OCI-LY1 (cell line): Measurements from ENCODE around the gene CRMP1.

Experiments
- H2AFZ ChIP-seq: fragments of 200-600 bp; sonication (generic), shearing (Covaris generic); 2 replicates; pipeline ENCODE4 v1.6.0; 2014; ENCODE audit warnings: antibody characterized with exemption, mild to moderate bottlenecking, low read length
- H3F3A ChIP-seq: fragments of 200-600 bp; sonication (generic), shearing (Covaris generic); 2 replicates; pipeline ENCODE4 v1.6.0; 2014; ENCODE audit warnings: mild to moderate bottlenecking, antibody characterized with exemption, low read length, moderate library complexity; ENCODE audit not compliant: insufficient read depth
- H3K27ac ChIP-seq: fragments of 200-600 bp; sonication (generic); 2 replicates; pipeline ENCODE4 v1.5.1; 2014; ENCODE audit warnings: low read length, mixed run types, mild to moderate bottlenecking, low read depth; ENCODE audit not compliant: poor library complexity, severe bottlenecking
- H3K27me3 ChIP-seq: fragments of 200-600 bp; sonication (generic); 2 replicates; pipeline ENCODE4 v1.6.0; 2014; ENCODE audit warnings: antibody characterized with exemption, mild to moderate bottlenecking, low read length, moderate library complexity; ENCODE audit not compliant: insufficient read depth
- H3K36me3 ChIP-seq: fragments of 200-600 bp; sonication (generic); 2 replicates; pipeline ENCODE4 v1.6.1; 2014; ENCODE audit warnings: mild to moderate bottlenecking, antibody characterized with exemption, low read length, moderate library complexity, mixed read lengths; ENCODE audit not compliant: insufficient read depth
- H3K4me1 ChIP-seq: fragments of 200-600 bp; sonication (generic); 2 replicates; pipeline ENCODE4 v1.5.1; 2014; ENCODE audit warnings: mild to moderate bottlenecking, low read length, moderate library complexity; ENCODE audit not compliant: insufficient read depth, severe bottlenecking
- H3K4me2 ChIP-seq: fragments of 200-600 bp; sonication (generic), shearing (Covaris generic); 2 replicates; pipeline ENCODE4 v1.6.1; 2014; ENCODE audit warnings: low read length
- H3K4me3 ChIP-seq: fragments of 200-600 bp; sonication (generic); 2 replicates; pipeline ENCODE4 v1.5.1; 2014; ENCODE audit warnings: low read length, low read depth, mild to moderate bottlenecking, mixed read lengths; ENCODE audit not compliant: poor library complexity, severe bottlenecking
- H3K79me2 ChIP-seq: fragments of 200-600 bp; shearing (Covaris generic); 2 replicates; pipeline ENCODE4 v1.6.1; 2016; ENCODE audit warnings: mixed run types, low read length, mixed read lengths; ENCODE audit not compliant: insufficient read depth
- H3K9ac ChIP-seq: fragments of 200-600 bp; sonication (generic), shearing (Covaris generic); 2 replicates; pipeline ENCODE4 v1.6.1; 2014; ENCODE audit warnings: mild to moderate bottlenecking, low read length, mixed read lengths
- H3K9me2 ChIP-seq: fragments of 200-600 bp; sonication (generic), shearing (Covaris generic); 2 replicates; pipeline ENCODE4 v1.6.1; 2014; ENCODE audit warnings: low read depth, mild to moderate bottlenecking, low read length, mixed read lengths
- H3K9me3 ChIP-seq: fragments of 200-600 bp; shearing (Covaris generic); 2 replicates; pipeline ENCODE4 v1.6.1; 2014; ENCODE audit warnings: low read length, mixed read lengths
- H4K20me1 ChIP-seq: fragments of 200-600 bp; sonication (generic), shearing (Covaris generic); 2 replicates; pipeline ENCODE4 v1.6.0; 2016; ENCODE audit warnings: mild to moderate bottlenecking, low read length; ENCODE audit not compliant: insufficient read depth
- CTCF ChIP-seq: fragments of 200-600 bp; sonication (generic), shearing (Covaris generic); IDR thresholded peaks from 2 replicates; pipeline ENCODE4 v1.5.1; 2017; ENCODE audit warnings: mild to moderate bottlenecking, antibody characterized with exemption, low read length, moderate library complexity, mixed read lengths
- EZH2 ChIP-seq: fragments of 200-600 bp; sonication (generic), shearing (Covaris generic); IDR thresholded peaks from 2 replicates; pipeline ENCODE4 v1.8.0; 2017; ENCODE audit warnings: borderline replicate concordance, mixed run types, mild to moderate bottlenecking, antibody characterized with exemption, low read length, moderate library complexity, mixed read lengths

The CRMP1 gene

DNA sequence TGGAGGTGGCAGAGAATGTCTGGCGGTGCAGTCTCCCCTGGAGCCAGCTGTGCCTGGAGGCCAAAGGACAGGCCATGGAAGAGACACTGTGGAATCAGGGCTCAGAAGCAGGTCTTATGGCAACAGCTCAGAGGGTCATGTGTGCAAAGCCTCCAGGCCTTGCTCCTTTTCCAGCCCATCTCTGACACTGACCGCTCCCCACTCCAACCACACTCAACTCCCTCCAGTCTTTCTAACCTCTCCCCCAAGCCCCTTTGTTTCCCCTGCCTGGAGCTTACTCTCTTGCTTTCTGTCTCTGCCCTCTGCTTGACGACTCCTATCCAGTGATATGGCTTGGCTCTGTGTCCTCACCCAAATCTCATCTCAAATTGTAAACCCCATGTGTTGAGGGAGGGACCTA, 34.2 kb upstream of the CRMP1 start:
- H3K9me3 ChIP-seq = no peaks in the 10 kb centered on the region
- no peak overlapping the region for H3K4me3 ChIP-seq
- H3K27me3 ChIP-seq = no peaks in the 10 kb centered on the region
- no peak overlapping the region for H2AFZ ChIP-seq
- no peaks in the 10 kb centered on the region for H3K36me3 ChIP-seq
- TF ChIP-seq EZH2 = no peak
- TF ChIP-seq CTCF = no peak
- H3K79me2 ChIP-seq = no peaks in the 10 kb centered on the region
- H3K4me1 ChIP-seq = no peaks in the 10 kb centered on the region
- no peaks in the 10 kb centered on the region for H3F3A ChIP-seq
- H3K9me2 ChIP-seq = no peaks in the 10 kb centered on the region
- H3K9ac ChIP-seq = no peak overlapping the region
- no peaks in the 10 kb centered on the region for H4K20me1 ChIP-seq
- H3K27ac ChIP-seq = no peak overlapping the region
- H3K4me2 ChIP-seq = no peak overlapping the region

DNA sequence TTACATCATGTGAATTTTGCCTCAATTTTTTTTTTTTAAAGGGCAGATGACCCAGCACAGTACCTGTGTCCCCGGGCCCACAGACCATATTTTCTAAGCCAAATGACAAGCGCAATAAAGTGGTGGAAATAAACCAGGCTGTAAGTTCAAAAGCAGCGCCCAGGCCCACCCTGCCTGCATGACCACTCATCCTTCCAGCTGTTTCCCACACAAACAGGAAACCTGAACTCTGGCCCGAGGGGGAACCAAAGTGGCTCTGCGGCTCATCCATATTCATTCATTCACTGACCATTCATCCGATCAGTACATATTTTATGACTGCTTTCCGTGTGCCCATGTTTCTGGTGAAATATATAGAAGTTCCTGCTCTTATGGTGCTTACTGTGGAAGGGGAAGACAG, 33.7 kb upstream of the CRMP1 start:
- Histone ChIP-seq H3K9ac (no peak overlapping the region), H3K4me3 (no peak overlapping the region), H3K79me2 (no peaks in the 10 kb centered on the region), H3K9me2 (no peaks in the 10 kb centered on the region), H3K36me3 (no peaks in the 10 kb centered on the region), H2AFZ (no peak overlapping the region), H3K27ac (no peak overlapping the region), H3K27me3 (no peaks in the 10 kb centered on the region), H3K9me3 (no peaks in the 10 kb centered on the region), H4K20me1 (no peaks in the 10 kb centered on the region), H3K4me1 (no peaks in the 10 kb centered on the region), H3F3A (no peaks in the 10 kb centered on the region), H3K4me2 (no peak overlapping the region)
- no peak for TF ChIP-seq CTCF
- no peak for TF ChIP-seq EZH2

- Histone ChIP-seq H3K27me3 (no peaks in the 10 kb centered on the region), H4K20me1 (no peaks in the 10 kb centered on the region), H3K9me3 (no peaks in the 10 kb centered on the region), H3K4me2 (no peak overlapping the region), H3F3A (no peaks in the 10 kb centered on the region), H3K27ac (no peak overlapping the region), H3K79me2 (no peaks in the 10 kb centered on the region), H3K4me1 (no peaks in the 10 kb centered on the region), H3K9ac (no peak overlapping the region), H2AFZ (no peak overlapping the region), H3K36me3 (no peaks in the 10 kb centered on the region), H3K4me3 (no peak overlapping the region), H3K9me2 (no peaks in the 10 kb centered on the region)
- TF ChIP-seq EZH2 (no peak), CTCF (no peak)
Measured at GRCh38 chr4:5925419-5926200, 32.7 kb upstream of the CRMP1 start.
